HepG2 (cell line): Measurements from ENCODE around the gene WWC2. TPM values are rescaled to one million over a fixed set of nuclear protein-coding genes. Genes with fewer than 3 reads are reported as not detected.

Source experiments
- CENPT ChIP-seq: sonication (generic); formaldehyde crosslinking; IDR thresholded peaks from 2 replicates; pipeline ENCODE4 v1.8.0; 2022; ENCODE audit warnings: low read depth, mild to moderate bottlenecking, moderate library complexity, missing genetic modification reagents
- ETV5 ChIP-seq: IDR thresholded peaks from 2 replicates; pipeline ENCODE4 v1.6.1; 2018; ENCODE audit warnings: missing biosample characterization, missing genetic modification reagents, inconsistent platforms, borderline replicate concordance
- GLI4 ChIP-seq: sonication (generic); formaldehyde crosslinking; IDR thresholded peaks from 2 replicates; pipeline ENCODE4 v1.5.1; 2020; ENCODE audit warnings: missing genetic modification reagents, mild to moderate bottlenecking, moderate library complexity, borderline replicate concordance
- HOXA3 ChIP-seq: sonication (generic); formaldehyde crosslinking; IDR thresholded peaks from 2 replicates; pipeline ENCODE4 v1.5.0; 2020; ENCODE audit warnings: missing genetic modification reagents
- KLF16 ChIP-seq, 2 experiments: sonication (generic) in 1 of 2; formaldehyde crosslinking in 1 of 2; IDR thresholded peaks; 2 replicates each; pipeline versions ENCODE4 v1.6.1 to v1.8.0; 2016 to 2023; ENCODE audit warnings: missing genetic modification reagents in 2 of 2, missing compliant biosample characterization in 1 of 2
- MLLT10 ChIP-seq: sonication (generic); formaldehyde crosslinking; IDR thresholded peaks from 2 replicates; pipeline ENCODE4 v1.4.0; 2020; ENCODE audit warnings: missing genetic modification reagents
- NR2F6 ChIP-seq, 2 experiments: IDR thresholded peaks; 2 replicates each; pipeline ENCODE4 v1.6.1; 2016; ENCODE audit warnings: antibody characterized with exemption in 1 of 2, mild to moderate bottlenecking in 1 of 2
- PAX8 ChIP-seq: sonication (generic); formaldehyde crosslinking; IDR thresholded peaks from 2 replicates; pipeline ENCODE4 v1.8.0; 2022; ENCODE audit warnings: mild to moderate bottlenecking, missing genetic modification reagents, borderline replicate concordance
- PAXIP1 ChIP-seq: sonication (generic); formaldehyde crosslinking; conservative IDR thresholded peaks from 2 replicates; pipeline ENCODE4 v1.4.0; 2020; ENCODE audit warnings: mild to moderate bottlenecking, missing genetic modification reagents, moderate library complexity
- RFXANK ChIP-seq: IDR thresholded peaks from 2 replicates; pipeline ENCODE4 v1.6.1; 2016
- SOX5 ChIP-seq: IDR thresholded peaks from 2 replicates; pipeline ENCODE4 v1.6.1; 2016; ENCODE audit warnings: borderline replicate concordance
- TBX2 ChIP-seq: sonication (generic); formaldehyde crosslinking; IDR thresholded peaks from 2 replicates; pipeline ENCODE4 v1.5.0; 2020; ENCODE audit warnings: missing genetic modification reagents, mild to moderate bottlenecking, borderline replicate concordance
- TBX3 ChIP-seq: fragments of 450-650 bp; IDR thresholded peaks from 2 replicates; pipeline ENCODE4 v1.6.1; 2017; ENCODE audit warnings: antibody characterized with exemption, mild to moderate bottlenecking, inconsistent platforms, borderline replicate concordance
- THAP7 ChIP-seq: sonication (generic); formaldehyde crosslinking; IDR thresholded peaks from 2 replicates; pipeline ENCODE4 v1.8.1; 2023; ENCODE audit warnings: mild to moderate bottlenecking, missing genetic modification reagents
- ZMYM2 ChIP-seq: sonication (generic); formaldehyde crosslinking; IDR thresholded peaks from 2 replicates; pipeline ENCODE4 v1.8.0; 2022; ENCODE audit warnings: mild to moderate bottlenecking, missing genetic modification reagents
- ZNF101 ChIP-seq: sonication (generic); formaldehyde crosslinking; IDR thresholded peaks from 2 replicates; pipeline ENCODE4 v1.4.0; 2020; ENCODE audit warnings: mild to moderate bottlenecking, low read depth, missing genetic modification reagents, borderline replicate concordance
- ZNF292 ChIP-seq: sonication (generic); formaldehyde crosslinking; IDR thresholded peaks from 2 replicates; pipeline ENCODE4 v1.8.1; 2022; ENCODE audit warnings: mild to moderate bottlenecking, low read depth, missing genetic modification reagents, borderline replicate concordance
- ZNF34 ChIP-seq: sonication (generic); formaldehyde crosslinking; IDR thresholded peaks from 2 replicates; pipeline ENCODE4 v1.4.0; 2020; ENCODE audit warnings: mild to moderate bottlenecking, missing genetic modification reagents, borderline replicate concordance
- ZNF430 ChIP-seq: sonication (generic); formaldehyde crosslinking; IDR thresholded peaks from 2 replicates; pipeline ENCODE4 v1.9.0; 2021; ENCODE audit warnings: mild to moderate bottlenecking, missing genetic modification reagents
- ZNF609 ChIP-seq: sonication (generic); formaldehyde crosslinking; IDR thresholded peaks from 2 replicates; pipeline ENCODE4 v1.4.0; 2020; ENCODE audit warnings: mild to moderate bottlenecking, missing genetic modification reagents, borderline replicate concordance
- ZNF772 ChIP-seq: sonication (generic); formaldehyde crosslinking; IDR thresholded peaks from 2 replicates; pipeline ENCODE4 v1.5.0; 2020; ENCODE audit warnings: mild to moderate bottlenecking, missing genetic modification reagents
- polyA plus RNA-seq, 8 experiments: library from polyadenylated mRNA; depleted of rRNA in 3 of 8; stranded (reverse) in 7 of 8; unstranded in 1 of 8; fragments of >200 nt; fragmentation: Illumina TruSeq in 4 of 8; extraction: Trizol in 4 of 8; gene quantifications; 2 replicates each; pipeline versions ENCODE4 v1.2.1 to v1.2.3, GENCODE V29; 2011 to 2016; ENCODE audit warnings: low read depth in 4 of 8, missing spikeins in 1 of 8, mixed read lengths in 1 of 8; ENCODE audit not compliant: insufficient read depth in 1 of 8
- total RNA-seq, 5 experiments: library from RNA; depleted of rRNA; stranded (reverse); fragments of >200 nt; fragmentation: Illumina TruSeq; extraction: Trizol; gene quantifications; 2 replicates each; pipeline ENCODE4 v1.2.3, GENCODE V29; 2016; ENCODE audit warnings: low read depth in 1 of 5

The WWC2 gene
- total and polyA plus RNA-seq, 2 of the 13 experiments (the other 11 are each of a cell fraction or from before 2014, with no cell fraction given), result 40.0 to 50.1 TPM

GRCh38 chr4:183171484-183172267, 72.6 kb downstream of the WWC2 start (continued):
- TF ChIP-seq ZNF292 (no peak), ZMYM2 (CRISPR knock-in tag) (no peak), ZNF34 (no peak), ZNF609 (CRISPR knock-in tag) (no peak), KLF16 (CRISPR knock-in tag; IDR thresholded peaks at IDR 0.05) (peak in 1 of 2 experiments; percentile 29; a peak in 1 of 4 replicates), PAX8 (no peak), HOXA3 (no peak), TBX2 (CRISPR knock-in tag) (peak; percentile 41; the same call in 1 of the 2 replicates), RFXANK (no peak), MLLT10 (CRISPR knock-in tag) (no peak), CENPT (CRISPR knock-in tag) (no peak), SOX5 (CRISPR knock-in tag) (peak; percentile 73; the same call in 1 of the 2 replicates), GLI4 (CRISPR knock-in tag) (no peak), PAXIP1 (CRISPR knock-in tag) (peak; percentile 83), NR2F6 (IDR thresholded peaks at IDR 0.05) (peak; percentile 44; the same call in 1 of the 2 replicates), NR2F6 (CRISPR knock-in tag; IDR thresholded peaks at IDR 0.05) (no peak), THAP7 (CRISPR knock-in tag) (no peak), ZNF772 (CRISPR knock-in tag) (no peak), TBX3 (peak; percentile 66; the same call in 1 of the 2 replicates), ETV5 (CRISPR knock-in tag) (no peak), ZNF430 (CRISPR knock-in tag) (no peak), ZNF101 (no peak)
